ENCODE data around the gene WDTC1. TPM values are rescaled to one million over a fixed set of nuclear protein-coding genes. Genes with fewer than 3 reads are reported as not detected.

WDTC1 gene
- total RNA-seq, 1 experiment from 2014 or later, result 23.7 TPM

- H3K9me2 ChIP-seq (replicated peaks; ENCODE audit: low read length), result no peaks in the 10 kb centered on the region
- H3K79me2 ChIP-seq (ENCODE audit: low read length), result peaks cover 49% of the 10 kb centered on the region
- CTCF ChIA-PET, result no interaction called here
- H3K4me2 ChIP-seq (ENCODE audit: low read length), result peak within 1 kb of the TSS; percentile 95
- POLR2A ChIA-PET (ENCODE audit: unreplicated experiment), result no interaction called here
- BruUV-seq (replicated peaks), result no TSS peak
- H3K9ac ChIP-seq (ENCODE audit: low read length), result peak within 1 kb of the TSS; percentile 99
- H3K9me3 ChIP-seq (ENCODE audit: low read length), result no peaks in the 10 kb centered on the region
- intact Hi-C loops (cut with micrococcal nuclease), result loop anchor here (2.0 kb wide), 2 partner anchors 21 to 45 kb away; partner anchors contain the start of genes MAP3K6 and SYTL1
- peak within 1 kb of the TSS; percentile 71 for H3K27ac ChIP-seq (ENCODE audit: low read length)
- no peaks in the 10 kb centered on the region for H3K27me3 ChIP-seq (ENCODE audit: low read length)
- peaks cover 14% of the 10 kb centered on the region for H3K36me3 ChIP-seq (ENCODE audit: low read depth, low read length)
- H4K20me1 ChIP-seq (ENCODE audit: low read length), result no peaks in the 10 kb centered on the region
- ATAC-seq (peak; percentile 95), DNase-seq (peak; percentile 96)
- peaks cover 12% of the 10 kb centered on the region; the same call in 1 of the 2 replicates for H3K4me1 ChIP-seq (ENCODE audit: insufficient read depth, low read length)
- H3K4me3 ChIP-seq (ENCODE audit: low read length), result peak within 1 kb of the TSS; percentile 99
- H3F3A ChIP-seq (ENCODE audit: low read length, unreplicated experiment), result no peaks in the 10 kb centered on the region
- no peak for TF ChIP-seq EZH2phosphoT487 (IDR thresholded peaks at IDR 0.05; ENCODE audit: borderline replicate concordance, low read length)
- no peak for TF ChIP-seq EZH2 (IDR thresholded peaks at IDR 0.05; ENCODE audit: low read length, unreplicated experiment)
- no peak for TF ChIP-seq CTCF (conservative IDR thresholded peaks at IDR 0.05; ENCODE audit: low read depth, low read length)
- H2AFZ ChIP-seq (ENCODE audit: low read length), result peak within 1 kb of the TSS; percentile 92
These were observed 87.6 kb downstream of the WDTC1 start, which contains the start of gene TMEM222 for GRCh38 chr1:27321813-27322568. TMEM222 (plus strand) TSS chr1:27322163; CDS start chr1:27322198, 35 bp downstream.

- DNase-seq (no peak), ATAC-seq (no peak)
- Histone ChIP-seq H3K36me3 (ENCODE audit: low read depth, low read length) (peaks cover 15% of the 10 kb centered on the region), H3K4me3 (ENCODE audit: low read length) (peak overlapping the region; percentile 99), H3F3A (ENCODE audit: low read length, unreplicated experiment) (no peaks in the 10 kb centered on the region), H3K79me2 (ENCODE audit: low read length) (peaks cover 56% of the 10 kb centered on the region), H3K27ac (ENCODE audit: low read length) (peak overlapping the region; percentile 71), H3K4me1 (ENCODE audit: insufficient read depth, low read length) (peaks cover 12% of the 10 kb centered on the region; the same call in 1 of the 2 replicates), H2AFZ (ENCODE audit: low read length) (peak overlapping the region; percentile 85), H3K4me2 (ENCODE audit: low read length) (peak overlapping the region; percentile 95), H3K9ac (ENCODE audit: low read length) (peak overlapping the region; percentile 99), H3K9me2 (replicated peaks; ENCODE audit: low read length) (no peaks in the 10 kb centered on the region), H3K27me3 (ENCODE audit: low read length) (no peaks in the 10 kb centered on the region), H3K9me3 (ENCODE audit: low read length) (no peaks in the 10 kb centered on the region), H4K20me1 (ENCODE audit: low read length) (no peaks in the 10 kb centered on the region)
- ChIA-PET CTCF (no interaction called here), POLR2A (ENCODE audit: unreplicated experiment) (interaction anchor here (0.5 to 0.6 kb wide), 2 partner anchors 14 to 86 kb away, joined by 3 to 5 read pairs; no protein-coding TSS in a partner anchor)
- intact Hi-C loops (cut with micrococcal nuclease), result loop anchor here (2.0 kb wide), 2 partner anchors 20 to 44 kb away; partner anchors contain the start of genes MAP3K6 and SYTL1
- BruUV-seq (replicated peaks), result TSS peak; percentile 66
- no peak for TF ChIP-seq EZH2 (IDR thresholded peaks at IDR 0.05; ENCODE audit: low read length, unreplicated experiment)
- TF ChIP-seq CTCF (conservative IDR thresholded peaks at IDR 0.05; ENCODE audit: low read depth, low read length), result no peak
- TF ChIP-seq EZH2phosphoT487 (IDR thresholded peaks at IDR 0.05; ENCODE audit: borderline replicate concordance, low read length), result no peak
These were observed 88.3 kb downstream of the WDTC1 start for GRCh38 chr1:27322569-27323240.
